ENCODE results near the gene IFT20.

The IFT20 gene

GRCh38 chr17:28346746-28347246 is 11.5 kb upstream of the IFT20 start:
- DNase-seq (ENCODE audit: low read depth), result peak; percentile 36
- no peak overlapping the region for H3K4me3 ChIP-seq (ENCODE audit: low read depth, low read length)
- TF ChIP-seq CTCF (IDR thresholded peaks at IDR 0.05; ENCODE audit: insufficient read depth, low read depth, low read length, missing control alignments), result peak; percentile 21

- DNase-seq (ENCODE audit: low read depth), result no peak
- no peak overlapping the region for H3K4me3 ChIP-seq (ENCODE audit: low read depth, low read length)
- no peak for TF ChIP-seq CTCF (IDR thresholded peaks at IDR 0.05; ENCODE audit: insufficient read depth, low read depth, low read length, missing control alignments)
Measured at GRCh38 chr17:28346199-28346580, 10.9 kb upstream of the IFT20 start.

GRCh38 chr17:28345419-28346198 is 10.3 kb upstream of the IFT20 start:
- TF ChIP-seq CTCF (IDR thresholded peaks at IDR 0.05; ENCODE audit: insufficient read depth, low read depth, low read length, missing control alignments), result no peak
- no peak for DNase-seq (ENCODE audit: low read depth)

GRCh38 chr17:28344435-28344901 is 9.2 kb upstream of the IFT20 start:
- no peak for TF ChIP-seq CTCF (IDR thresholded peaks at IDR 0.05; ENCODE audit: insufficient read depth, low read depth, low read length, missing control alignments)
- DNase-seq (ENCODE audit: low read depth), result no peak

More at GRCh38 chr17:28345419-28346198, 10.3 kb upstream of the IFT20 start:
- H3K4me3 ChIP-seq (ENCODE audit: low read depth, low read length), result no peak overlapping the region

GRCh38 chr17:28344011-28344410 is 8.7 kb upstream of the IFT20 start:
- no peak for TF ChIP-seq CTCF (IDR thresholded peaks at IDR 0.05; ENCODE audit: insufficient read depth, low read depth, low read length, missing control alignments)
- no peak overlapping the region for H3K4me3 ChIP-seq (ENCODE audit: low read depth, low read length)
- no peak for DNase-seq (ENCODE audit: low read depth)

More at GRCh38 chr17:28344435-28344901, 9.2 kb upstream of the IFT20 start:
- H3K4me3 ChIP-seq (ENCODE audit: low read depth, low read length), result no peak overlapping the region

GRCh38 chr17:28343491-28343932 is 8.2 kb upstream of the IFT20 start:
- no peak for DNase-seq (ENCODE audit: low read depth)
- TF ChIP-seq CTCF (IDR thresholded peaks at IDR 0.05; ENCODE audit: insufficient read depth, low read depth, low read length, missing control alignments), result no peak
- no peak overlapping the region for H3K4me3 ChIP-seq (ENCODE audit: low read depth, low read length)

Measured in GM12865 (cell line).